HepG2 (cell line): ENCODE data around the gene GRK5. TPM values are rescaled to one million over a fixed set of nuclear protein-coding genes. Genes with fewer than 3 reads are reported as not detected.

Source experiments
- ATAC-seq: fragments of 200-7000 bp; cut with Tn5 transposase; 3 replicates; pipeline ENCODE4 v1.9.1; 2020; ENCODE audit warnings: mild to moderate bottlenecking, moderate library complexity
- BruUV-seq: library from RNA; stranded (reverse); fragments of 400-500 nt; replicated peaks from 2 replicates; lab custom pipeline; 2021; lab: Mats Ljungman, UMichigan
- CTCF ChIA-PET: fragments of 300-600 bp; formaldehyde crosslinking; extraction: SDS; loops from one replicate; lab custom pipeline; 2021; ENCODE audit warnings: low total read pairs, inconsistent platforms, low intra/inter-chr PET ratio; lab: Yijun Ruan, JAX
- POLR2A ChIA-PET: fragments of 350-600 bp; sonication (Branson Sonifier 250); formaldehyde crosslinking; loops from one replicate; lab custom pipeline; 2020; ENCODE audit warnings: antibody characterized with exemption, inconsistent platforms; lab: Yijun Ruan, JAX
- DNase-seq: peaks from one replicate; pipeline ENCODE4 v3.0.0-alpha.2; 2015; ENCODE audit warnings: low spot score
- FAIRE-seq: peaks from 3 replicates; lab custom pipeline; 2011; peaks lifted over from hg19 to GRCh38; lab: Jason Lieb, UNC
- H2AFZ ChIP-seq: one replicate; pipeline ENCODE4 v1.6.1; 2011; ENCODE audit warnings: low read length, inconsistent platforms
- H3K27ac ChIP-seq: fragments of 300-600 bp; 3 replicates; pipeline ENCODE4 v1.8.0; 2011; ENCODE audit warnings: mixed run types, mild to moderate bottlenecking, mixed read lengths, low read length, inconsistent platforms; ENCODE audit not compliant: insufficient read depth; ENCODE audit errors: extremely low read length
- H3K27me3 ChIP-seq, 2 experiments: fragments of 200-600 bp in 1 of 2; 2 replicates in 1 of 2; 3 replicates in 1 of 2; pipeline versions ENCODE4 v1.6.0 to v1.8.0; 2011; ENCODE audit warnings: low read length in 2 of 2, mild to moderate bottlenecking in 2 of 2, moderate library complexity in 2 of 2, inconsistent platforms in 1 of 2; ENCODE audit not compliant: insufficient read depth in 2 of 2, control insufficient read depth in 1 of 2
- H3K36me3 ChIP-seq, 2 experiments: fragments of 200-600 bp in 1 of 2; replicated peaks in 1 of 2; 2 replicates in 1 of 2; 3 replicates in 1 of 2; pipeline versions ENCODE4 v1.5.1 to v1.8.0; 2011; ENCODE audit warnings: low read length in 2 of 2, inconsistent platforms in 1 of 2; ENCODE audit not compliant: insufficient read depth in 2 of 2, control insufficient read depth in 1 of 2
- H3K4me1 ChIP-seq: 2 replicates; pipeline ENCODE4 v1.5.1; 2012; ENCODE audit warnings: low read length, inconsistent platforms; ENCODE audit not compliant: insufficient read depth
- H3K4me2 ChIP-seq: 2 replicates; pipeline ENCODE4 v1.6.0; 2011; ENCODE audit warnings: low read depth, low read length, inconsistent platforms
- H3K4me3 ChIP-seq, 3 experiments: fragments of 200-600 bp in 1 of 3; sonication (generic), shearing (Covaris generic) in 1 of 3; replicated peaks in 1 of 3; 2 replicates each; pipeline ENCODE4 v1.5.1; 2011 to 2016; ENCODE audit warnings: low read length in 3 of 3, inconsistent platforms in 2 of 3, low read depth in 2 of 3, mild to moderate bottlenecking in 2 of 3, control low read depth in 1 of 3, mixed read lengths in 1 of 3; ENCODE audit not compliant: insufficient read depth in 1 of 3
- H3K79me2 ChIP-seq: one replicate; pipeline ENCODE4 v1.6.1; 2011; ENCODE audit warnings: low read length, inconsistent platforms; ENCODE audit not compliant: insufficient read depth
- H3K9ac ChIP-seq: 2 replicates; pipeline ENCODE4 v1.6.0; 2011; ENCODE audit warnings: mild to moderate bottlenecking, low read depth, low read length, inconsistent platforms; ENCODE audit not compliant: insufficient read depth
- H3K9me3 ChIP-seq: 2 replicates; pipeline ENCODE4 v1.5.1; 2012; ENCODE audit warnings: mild to moderate bottlenecking, low read length
- H4K20me1 ChIP-seq: 2 replicates; pipeline ENCODE4 v1.6.0; 2011; ENCODE audit warnings: inconsistent platforms, mild to moderate bottlenecking, low read length, moderate library complexity; ENCODE audit not compliant: insufficient read depth
- EHMT2 ChIP-seq: fragments of 200-600 bp; sonication (generic); IDR thresholded peaks from 2 replicates; pipeline ENCODE4 v1.7.0; 2017; ENCODE audit warnings: antibody characterized with exemption, low read depth, low read length, borderline replicate concordance
- FOXK2 ChIP-seq: fragments of 450-650 bp; IDR thresholded peaks from 2 replicates; pipeline ENCODE4 v1.6.1; 2016
- HOXA3 ChIP-seq: sonication (generic); formaldehyde crosslinking; IDR thresholded peaks from 2 replicates; pipeline ENCODE4 v1.5.0; 2020; ENCODE audit warnings: missing genetic modification reagents
- MBNL3 ChIP-seq: fragments of 250-450 bp; sonication (Bioruptor Pico); conservative IDR thresholded peaks from 2 replicates; pipeline ENCODE4 v1.8.0; 2022; ENCODE audit warnings: mild to moderate bottlenecking, inconsistent platforms
- NFE2L2 ChIP-seq: fragments of 150-350 bp; IDR thresholded peaks from 2 replicates; pipeline ENCODE4 v1.6.1; 2014; ENCODE audit warnings: low read length
- NONO ChIP-seq, 2 experiments: fragments of 450-650 bp in 1 of 2; sonication (generic) in 1 of 2; formaldehyde crosslinking in 1 of 2; IDR thresholded peaks in 1 of 2; conservative IDR thresholded peaks in 1 of 2; 2 replicates each; pipeline versions ENCODE4 v1.6.1 to v1.8.0; 2017 to 2022; ENCODE audit warnings: mild to moderate bottlenecking in 1 of 2, missing genetic modification reagents in 1 of 2, moderate library complexity in 1 of 2
- RAD51 ChIP-seq: fragments of 450-650 bp; IDR thresholded peaks from 2 replicates; pipeline ENCODE4 v1.6.1; 2016; ENCODE audit warnings: borderline replicate concordance
- TOPORS ChIP-seq: sonication (generic); formaldehyde crosslinking; IDR thresholded peaks from 2 replicates; pipeline ENCODE4 v1.8.0; 2023; ENCODE audit warnings: mild to moderate bottlenecking, missing genetic modification reagents
- YEATS4 ChIP-seq: sonication (generic); formaldehyde crosslinking; IDR thresholded peaks from 2 replicates; pipeline ENCODE4 v1.4.0; 2020; ENCODE audit warnings: missing genetic modification reagents, borderline replicate concordance
- ZMYM4 ChIP-seq: sonication (generic); formaldehyde crosslinking; IDR thresholded peaks from 2 replicates; pipeline ENCODE4 v1.8.1; 2023; ENCODE audit warnings: mild to moderate bottlenecking, missing genetic modification reagents
- ZNF124 ChIP-seq: sonication (generic); formaldehyde crosslinking; IDR thresholded peaks from 2 replicates; pipeline ENCODE4 v1.4.0; 2020; ENCODE audit warnings: missing genetic modification reagents
- ZNF251 ChIP-seq: sonication (generic); formaldehyde crosslinking; IDR thresholded peaks from 2 replicates; pipeline ENCODE4 v1.9.0; 2021; ENCODE audit warnings: mild to moderate bottlenecking, missing genetic modification reagents
- ZNF441 ChIP-seq: sonication (generic); formaldehyde crosslinking; IDR thresholded peaks from 2 replicates; pipeline ENCODE4 v1.7.0; 2021; ENCODE audit warnings: missing genetic modification reagents, borderline replicate concordance
- ZNF460 ChIP-seq: sonication (generic); formaldehyde crosslinking; IDR thresholded peaks from 2 replicates; pipeline ENCODE4 v1.5.1; 2020; ENCODE audit warnings: missing genetic modification reagents, mild to moderate bottlenecking, borderline replicate concordance
- WGBS: methylation state at CpG from one replicate; pipeline ENCODE4 v1.1.6; 2017; ENCODE audit warnings: low lambda C conversion rate; 5-methylcytosine and 5-hydroxymethylcytosine counted together
- in situ Hi-C: cut with HindIII; loops from 2 replicates; pipeline ENCODE4 v1.10.0; 2017; ENCODE audit warnings: low pct_unique_long_range_greater_than_20kb; ENCODE audit not compliant: extremely low pct_ligation_motif_present
- intact Hi-C: fragments of 100-400 bp; cut with micrococcal nuclease; formaldehyde crosslinking; loops from one replicate; pipeline ENCODE4 v1.10.0; 2022; ENCODE audit not compliant: unreplicated experiment
- polyA plus RNA-seq, 8 experiments: library from polyadenylated mRNA; depleted of rRNA in 3 of 8; stranded (reverse) in 7 of 8; unstranded in 1 of 8; fragments of >200 nt; fragmentation: Illumina TruSeq in 4 of 8; extraction: Trizol in 4 of 8; gene quantifications; 2 replicates each; pipeline versions ENCODE4 v1.2.1 to v1.2.3, GENCODE V29; 2011 to 2016; ENCODE audit warnings: low read depth in 4 of 8, missing spikeins in 1 of 8, mixed read lengths in 1 of 8; ENCODE audit not compliant: insufficient read depth in 1 of 8
- total RNA-seq, 5 experiments: library from RNA; depleted of rRNA; stranded (reverse); fragments of >200 nt; fragmentation: Illumina TruSeq; extraction: Trizol; gene quantifications; 2 replicates each; pipeline ENCODE4 v1.2.3, GENCODE V29; 2016; ENCODE audit warnings: low read depth in 1 of 5
- TF ChIP-seq, protein P1 (sequence below): sonication (generic); formaldehyde crosslinking; IDR thresholded peaks from 2 replicates; pipeline ENCODE4 v1.4.0; 2020; ENCODE audit warnings: missing genetic modification reagents

GRK5 gene
- total and polyA plus RNA-seq, 2 of the 13 experiments (the other 11 are each of a cell fraction or from before 2014, with no cell fraction given): 10.4 to 12.6 TPM

DNA sequence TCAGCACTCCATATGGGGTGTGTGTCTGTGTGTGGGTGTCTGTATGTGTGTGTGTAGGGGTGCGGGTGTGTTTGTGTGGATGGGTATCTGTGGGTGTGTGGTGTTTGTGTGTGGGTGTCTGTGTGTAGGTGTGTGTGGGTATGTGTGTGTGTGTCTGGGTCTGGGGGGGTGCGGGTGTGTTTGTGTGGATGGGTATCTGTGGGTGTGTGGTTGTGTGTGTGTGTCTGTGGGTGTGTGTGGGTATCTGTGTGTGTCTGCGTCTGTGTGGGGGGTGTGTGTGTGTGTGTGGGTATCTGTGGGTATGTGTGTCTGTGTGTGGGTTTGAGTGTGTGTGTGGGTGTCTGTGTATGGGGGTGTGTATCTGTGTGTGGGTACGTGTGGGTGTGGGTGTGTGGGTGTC lies 186.5 kb downstream of the GRK5 start:
- intact Hi-C loops: no loop called here
- POLR2A ChIA-PET: no interaction called here
- FAIRE-seq: peak; percentile 36

DNA sequence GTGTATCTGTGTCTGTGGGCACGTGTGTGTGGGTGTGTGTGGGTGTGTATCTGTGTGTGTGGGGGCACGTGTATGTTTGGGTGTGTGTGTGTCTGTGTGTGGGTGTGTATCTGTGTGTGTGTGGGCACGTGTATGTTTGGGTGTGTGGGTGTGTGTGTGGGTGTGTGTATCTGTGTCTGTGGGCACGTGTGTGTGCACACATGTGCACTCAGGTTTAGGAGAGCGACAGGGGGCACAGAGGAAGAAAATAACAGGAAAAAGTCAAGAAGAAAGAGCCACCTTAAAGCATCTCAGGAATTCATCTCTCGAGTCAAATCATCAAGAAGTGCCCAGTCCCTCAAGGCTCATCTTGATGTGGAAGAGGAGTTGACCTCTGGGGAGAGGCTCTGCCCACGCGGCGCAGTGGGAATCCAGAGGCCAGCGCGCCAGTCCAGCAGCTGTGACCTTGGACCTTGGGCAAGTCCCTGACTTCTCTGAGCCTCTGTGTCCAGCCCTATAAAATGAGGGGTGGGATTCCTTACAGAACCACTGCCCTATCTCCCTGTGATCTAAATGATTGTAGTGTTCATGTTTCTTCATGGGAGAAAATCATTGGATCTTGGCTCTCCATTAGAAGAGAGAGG lies 187.4 kb downstream of the GRK5 start:
- intact Hi-C loops: no loop called here
- DNase-seq (no peak), FAIRE-seq (no peak), ATAC-seq (no peak)
- Histone ChIP-seq H4K20me1 (no peaks in the 10 kb centered on the region), H3K4me3 (no peak overlapping the region), H3K27me3 (no peaks in the 10 kb centered on the region), H3K9me3 (no peaks in the 10 kb centered on the region), H3K4me1 (peaks cover 12% of the 10 kb centered on the region), H3K79me2 (no peaks in the 10 kb centered on the region), H3K4me2 (no peak overlapping the region), H3K36me3 (peaks cover 4 to 10% of the 10 kb centered on the region in 2 experiments; a peak in 3 of 5 replicates), H3K9ac (no peak overlapping the region), H3K27ac (no peak overlapping the region), H2AFZ (no peak overlapping the region)
- ChIA-PET CTCF (no interaction called here), POLR2A (no interaction called here)
- TF ChIP-seq ZNF124 (CRISPR knock-in tag) (no peak), NONO (IDR thresholded peaks at IDR 0.05) (no peak), NONO (CRISPR knock-in tag; conservative IDR thresholded peaks at IDR 0.05) (no peak), ZMYM4 (CRISPR knock-in tag) (no peak), EHMT2 (no peak), MBNL3 (CRISPR knock-in tag) (no peak), YEATS4 (no peak), FOXK2 (no peak), HOXA3 (CRISPR knock-in tag) (peak; percentile 42; the same call in 1 of the 2 replicates), RAD51 (no peak), ZNF251 (no peak), NFE2L2 (no peak), TOPORS (no peak)
- TF ChIP-seq, protein P1, sequence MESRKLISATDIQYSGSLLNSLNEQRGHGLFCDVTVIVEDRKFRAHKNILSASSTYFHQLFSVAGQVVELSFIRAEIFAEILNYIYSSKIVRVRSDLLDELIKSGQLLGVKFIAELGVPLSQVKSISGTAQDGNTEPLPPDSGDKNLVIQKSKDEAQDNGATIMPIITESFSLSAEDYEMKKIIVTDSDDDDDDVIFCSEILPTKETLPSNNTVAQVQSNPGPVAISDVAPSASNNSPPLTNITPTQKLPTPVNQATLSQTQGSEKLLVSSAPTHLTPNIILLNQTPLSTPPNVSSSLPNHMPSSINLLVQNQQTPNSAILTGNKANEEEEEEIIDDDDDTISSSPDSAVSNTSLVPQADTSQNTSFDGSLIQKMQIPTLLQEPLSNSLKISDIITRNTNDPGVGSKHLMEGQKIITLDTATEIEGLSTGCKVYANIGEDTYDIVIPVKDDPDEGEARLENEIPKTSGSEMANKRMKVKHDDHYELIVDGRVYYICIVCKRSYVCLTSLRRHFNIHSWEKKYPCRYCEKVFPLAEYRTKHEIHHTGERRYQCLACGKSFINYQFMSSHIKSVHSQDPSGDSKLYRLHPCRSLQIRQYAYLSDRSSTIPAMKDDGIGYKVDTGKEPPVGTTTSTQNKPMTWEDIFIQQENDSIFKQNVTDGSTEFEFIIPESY: peak; percentile 73
- in situ Hi-C loops: no loop called here
- WGBS: 95% methylated on average over 10 of the region's 11 CpGs
- no TSS peak for BruUV-seq

More for the DNA sequence above, 186.5 kb downstream of the GRK5 start:
- TF ChIP-seq ZNF441 (no peak), ZNF460 (CRISPR knock-in tag) (no peak)
- TF ChIP-seq, all 625 proteins: peak for 0
- Histone ChIP-seq H3K9me3 (no peaks in the 10 kb centered on the region), H3K4me1 (peaks cover 22% of the 10 kb centered on the region), H3K27me3 (no peaks in the 10 kb centered on the region), H3K4me3 (no peak overlapping the region), H2AFZ (no peak overlapping the region), H3K79me2 (no peaks in the 10 kb centered on the region), H3K9ac (no peak overlapping the region), H3K4me2 (no peak overlapping the region), H4K20me1 (no peaks in the 10 kb centered on the region), H3K27ac (no peak overlapping the region), H3K36me3 (peaks cover 3 to 4% of the 10 kb centered on the region in 2 experiments; a peak in 3 of 5 replicates)
- CTCF ChIA-PET: no interaction called here
- WGBS: 98% methylated on average over 4 of the region's 4 CpGs
- DNase-seq: no peak
- no peak for ATAC-seq
- BruUV-seq: no TSS peak
- in situ Hi-C loops: no loop called here
